ENCODE results near the gene EFCAB6.

Gene EFCAB6

DNA sequence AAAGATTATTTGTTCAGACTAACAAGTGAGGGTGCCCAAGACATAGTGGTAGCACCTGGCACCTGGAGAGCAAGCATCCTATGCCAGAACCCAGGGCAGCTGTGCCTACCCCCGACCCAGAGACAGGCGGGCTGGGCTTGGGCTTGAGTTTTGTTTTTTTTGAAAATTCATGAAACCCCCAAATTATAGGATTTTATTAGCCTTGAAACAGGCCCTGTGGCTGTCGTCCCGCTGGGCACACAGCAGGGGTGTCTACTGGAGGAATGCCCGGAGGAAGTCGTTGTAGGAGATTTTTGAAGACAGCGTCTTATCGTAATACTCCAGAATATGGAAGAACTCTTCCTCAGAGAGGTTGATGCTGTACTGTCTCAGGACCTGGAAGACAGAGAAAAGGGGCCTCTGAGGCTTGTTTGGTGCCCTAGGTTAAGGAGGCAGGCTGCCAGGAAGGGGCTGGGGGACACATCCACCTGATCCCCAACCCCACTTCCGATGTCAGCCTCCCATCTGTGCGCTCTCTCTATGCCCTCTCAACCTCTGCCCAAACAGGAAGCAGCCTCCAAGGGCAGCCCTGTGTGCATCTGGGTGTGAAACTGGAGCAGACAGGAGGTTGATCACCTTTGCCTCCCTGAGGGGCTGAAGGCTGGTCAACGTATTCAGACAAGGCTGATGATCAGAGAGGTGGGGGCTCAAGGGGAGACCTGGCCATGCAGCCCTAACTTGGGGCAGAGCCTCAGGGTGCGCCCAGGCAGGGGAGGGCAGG is 283.3 kb downstream of the EFCAB6 start:
- in situ Hi-C loops (cut with HindIII; ENCODE audit: low sequenced_read_pairs), result no loop called here
- no peak overlapping the region for H3K4me3 ChIP-seq (ENCODE audit: low read depth, low read length)
- no peak for DNase-seq (ENCODE audit: low read depth, low spot score)
- TF ChIP-seq, protein P1, sequence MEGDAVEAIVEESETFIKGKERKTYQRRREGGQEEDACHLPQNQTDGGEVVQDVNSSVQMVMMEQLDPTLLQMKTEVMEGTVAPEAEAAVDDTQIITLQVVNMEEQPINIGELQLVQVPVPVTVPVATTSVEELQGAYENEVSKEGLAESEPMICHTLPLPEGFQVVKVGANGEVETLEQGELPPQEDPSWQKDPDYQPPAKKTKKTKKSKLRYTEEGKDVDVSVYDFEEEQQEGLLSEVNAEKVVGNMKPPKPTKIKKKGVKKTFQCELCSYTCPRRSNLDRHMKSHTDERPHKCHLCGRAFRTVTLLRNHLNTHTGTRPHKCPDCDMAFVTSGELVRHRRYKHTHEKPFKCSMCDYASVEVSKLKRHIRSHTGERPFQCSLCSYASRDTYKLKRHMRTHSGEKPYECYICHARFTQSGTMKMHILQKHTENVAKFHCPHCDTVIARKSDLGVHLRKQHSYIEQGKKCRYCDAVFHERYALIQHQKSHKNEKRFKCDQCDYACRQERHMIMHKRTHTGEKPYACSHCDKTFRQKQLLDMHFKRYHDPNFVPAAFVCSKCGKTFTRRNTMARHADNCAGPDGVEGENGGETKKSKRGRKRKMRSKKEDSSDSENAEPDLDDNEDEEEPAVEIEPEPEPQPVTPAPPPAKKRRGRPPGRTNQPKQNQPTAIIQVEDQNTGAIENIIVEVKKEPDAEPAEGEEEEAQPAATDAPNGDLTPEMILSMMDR (IDR thresholded peaks at IDR 0.05; ENCODE audit: low read depth, low read length), result no peak

DNA sequence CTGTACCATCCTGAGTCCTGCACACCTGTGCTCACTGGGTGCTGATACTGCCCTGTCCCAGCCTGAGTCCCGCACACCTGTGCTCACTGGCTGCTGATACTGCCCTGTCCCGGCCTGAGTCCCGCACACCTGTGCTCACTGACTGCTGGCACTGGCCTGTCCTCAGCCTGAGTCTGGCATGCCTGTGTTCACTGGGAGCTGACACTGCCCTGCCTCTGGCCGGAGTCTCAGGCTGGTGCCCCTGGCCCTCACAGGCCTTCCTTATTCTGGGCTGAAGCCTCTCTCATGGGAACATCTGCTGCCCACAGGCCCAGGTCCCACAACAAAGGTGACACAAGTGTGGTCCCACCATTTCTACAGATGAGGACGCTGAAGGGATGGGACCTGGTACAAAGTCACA is 285.2 kb downstream of the EFCAB6 start:
- TF ChIP-seq, protein P1 (IDR thresholded peaks at IDR 0.05; ENCODE audit: low read depth, low read length), result no peak
- in situ Hi-C loops (cut with HindIII; ENCODE audit: low sequenced_read_pairs), result no loop called here
- DNase-seq (ENCODE audit: low read depth, low spot score), result no peak
- H3K4me3 ChIP-seq (ENCODE audit: low read depth, low read length), result no peak overlapping the region

DNA sequence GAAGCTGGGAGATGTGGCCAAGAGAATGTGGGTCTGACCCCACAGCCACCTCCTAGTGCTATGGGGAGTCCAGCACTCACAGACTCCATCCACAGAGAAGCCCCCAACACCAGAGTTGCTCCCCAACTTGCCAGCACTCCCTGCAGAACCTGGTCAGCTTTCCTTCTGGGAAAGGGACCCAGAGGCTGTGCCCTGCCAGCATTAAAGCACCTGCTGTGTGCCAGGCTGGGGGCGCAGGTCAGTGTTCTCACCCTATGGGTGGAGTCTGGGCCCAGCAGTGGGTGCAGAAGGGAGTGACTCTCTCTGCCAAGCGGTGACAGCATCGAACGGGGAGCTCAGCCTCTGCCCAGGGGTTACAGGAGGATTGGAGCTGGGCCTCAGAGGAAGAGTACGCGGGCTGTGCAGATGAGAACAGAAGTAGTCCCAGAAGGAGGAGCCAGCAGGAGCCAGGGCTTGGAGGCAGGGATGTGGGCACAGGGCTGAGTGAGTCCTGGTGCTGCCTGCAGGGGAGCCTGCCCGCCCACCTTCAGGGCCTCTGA is 285.9 kb downstream of the EFCAB6 start:
- no peak for DNase-seq (ENCODE audit: low read depth, low spot score)
- in situ Hi-C loops (cut with HindIII; ENCODE audit: low sequenced_read_pairs), result no loop called here
- H3K4me3 ChIP-seq (ENCODE audit: low read depth, low read length), result no peak overlapping the region
- TF ChIP-seq, protein P1 (IDR thresholded peaks at IDR 0.05; ENCODE audit: low read depth, low read length), result no peak

DNA sequence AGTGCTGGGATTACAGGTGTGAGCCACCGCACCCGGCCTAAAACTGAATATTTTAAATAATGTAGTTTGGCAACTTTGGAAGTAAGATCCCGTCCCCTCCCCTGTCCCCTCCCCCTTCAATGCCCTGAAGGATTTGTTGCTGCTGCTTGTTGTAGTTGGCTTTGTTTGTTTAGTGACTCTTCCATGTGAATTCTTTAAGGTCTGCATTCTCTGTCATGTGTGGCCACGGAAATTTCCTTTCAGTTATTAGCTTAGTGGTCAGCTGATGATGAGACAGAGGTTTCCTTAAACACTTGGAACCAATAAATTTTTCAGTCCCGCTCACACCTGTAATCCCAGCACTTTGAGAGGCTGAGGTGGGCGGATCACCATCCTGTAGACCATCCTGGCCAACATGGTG is 290.4 kb downstream of the EFCAB6 start:
- in situ Hi-C loops (cut with HindIII; ENCODE audit: low sequenced_read_pairs), result no loop called here
- H3K4me3 ChIP-seq (ENCODE audit: low read depth, low read length), result no peak overlapping the region
- TF ChIP-seq, protein P1 (IDR thresholded peaks at IDR 0.05; ENCODE audit: low read depth, low read length), result no peak
- no peak for DNase-seq (ENCODE audit: low read depth, low spot score)

DNA sequence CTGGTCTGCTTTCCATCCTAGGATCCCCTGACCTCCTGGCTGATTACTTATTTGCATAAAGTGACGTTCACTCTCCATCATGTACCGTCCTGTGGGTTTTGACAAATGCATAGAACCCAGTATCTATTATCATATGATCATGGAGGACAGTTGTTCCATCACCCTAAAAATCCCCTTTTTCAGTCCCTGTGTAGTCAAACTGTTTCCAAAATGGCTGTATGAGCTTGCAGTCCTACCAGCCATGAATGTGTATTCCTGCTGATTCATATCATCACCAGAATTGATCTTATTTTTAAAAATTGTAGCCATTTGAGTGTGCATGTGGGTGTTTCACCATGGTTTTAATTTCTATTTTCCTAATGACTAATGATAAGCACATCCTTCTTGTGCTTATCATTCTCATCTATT is 291.5 kb downstream of the EFCAB6 start:
- no peak for DNase-seq (ENCODE audit: low read depth, low spot score)
- H3K4me3 ChIP-seq (ENCODE audit: low read depth, low read length), result no peak overlapping the region
- TF ChIP-seq, protein P1 (IDR thresholded peaks at IDR 0.05; ENCODE audit: low read depth, low read length), result no peak
- in situ Hi-C loops (cut with HindIII; ENCODE audit: low sequenced_read_pairs), result no loop called here

DNA sequence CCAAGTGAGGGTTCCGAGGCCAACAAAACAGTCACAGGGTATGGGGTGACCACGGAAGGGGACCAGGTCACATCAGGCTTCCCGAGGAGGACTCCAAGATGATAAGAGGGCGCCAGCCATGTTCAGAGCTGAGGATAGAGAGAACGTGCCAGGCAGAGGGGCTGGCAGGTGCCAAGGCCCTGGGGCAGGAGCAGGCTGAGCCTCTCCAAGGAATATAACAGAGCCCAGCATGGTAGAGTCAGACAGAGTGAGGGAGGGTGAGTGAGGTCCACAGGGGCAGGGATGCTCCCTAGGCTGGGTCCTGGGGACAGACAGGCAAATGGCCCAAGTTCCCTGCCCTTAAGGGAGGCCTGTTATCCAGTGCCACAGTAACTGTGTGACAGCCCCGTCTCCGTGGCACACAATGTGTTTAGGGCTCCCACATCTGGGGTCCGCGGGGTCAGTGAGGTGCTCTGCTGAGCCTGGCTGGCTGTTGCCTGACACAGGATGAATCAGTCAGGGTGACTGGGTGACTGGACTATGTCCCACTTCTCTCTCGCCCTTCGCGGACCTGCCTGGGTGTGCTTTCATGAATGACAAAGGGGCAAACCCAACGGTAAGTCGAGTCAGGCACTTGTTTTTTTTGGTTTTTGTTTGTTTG is 295.0 kb downstream of the EFCAB6 start:
- in situ Hi-C loops (cut with HindIII; ENCODE audit: low sequenced_read_pairs), result no loop called here
- no peak overlapping the region for H3K4me3 ChIP-seq (ENCODE audit: low read depth, low read length)
- DNase-seq (ENCODE audit: low read depth, low spot score), result no peak
- TF ChIP-seq, protein P1 (IDR thresholded peaks at IDR 0.05; ENCODE audit: low read depth, low read length), result no peak

Data from astrocyte of the spinal cord (primary cell).